Mononuclear cell (primary cell): Measurements from ENCODE around the gene STK10. TPM values are rescaled to one million over a fixed set of nuclear protein-coding genes. Genes with fewer than 3 reads are reported as not detected.
"Not testable (repeated sequence)": the region's sequence is repeated elsewhere in the genome, so short reads cannot be mapped to it uniquely, and the experiment has no call there.

Source experiments
- H3K27me3 ChIP-seq: 2 replicates; pipeline ENCODE4 v1.6.0; 2011; ENCODE audit warnings: low read length, control low read depth; ENCODE audit not compliant: insufficient read depth
- H3K4me1 ChIP-seq: 2 replicates; pipeline ENCODE4 v1.5.1; 2011; ENCODE audit warnings: mild to moderate bottlenecking, low read length, control low read depth; ENCODE audit not compliant: insufficient read depth
- H3K4me3 ChIP-seq: 2 replicates; pipeline ENCODE4 v1.5.1; 2011; ENCODE audit warnings: mild to moderate bottlenecking, low read length, moderate library complexity
- H3K9me3 ChIP-seq: 2 replicates; pipeline ENCODE4 v1.5.1; 2011; ENCODE audit warnings: low read depth, mild to moderate bottlenecking, control low read depth, low read length
- total RNA-seq: library from RNA; depleted of rRNA; stranded (reverse); fragments of >200 nt; gene quantifications from one replicate; pipeline ENCODE4 v1.2.3, GENCODE V29; 2012

STK10 gene
- total RNA-seq, 1 donor: 134 TPM

GRCh38 chr5:172046593-172046992 lies 141.4 kb downstream of the STK10 start:
- Histone ChIP-seq H3K27me3 (no peaks in the 10 kb centered on the region), H3K4me3 (no peak overlapping the region), H3K4me1 (no peaks in the 10 kb centered on the region), H3K9me3 (no peaks in the 10 kb centered on the region)

DNA sequence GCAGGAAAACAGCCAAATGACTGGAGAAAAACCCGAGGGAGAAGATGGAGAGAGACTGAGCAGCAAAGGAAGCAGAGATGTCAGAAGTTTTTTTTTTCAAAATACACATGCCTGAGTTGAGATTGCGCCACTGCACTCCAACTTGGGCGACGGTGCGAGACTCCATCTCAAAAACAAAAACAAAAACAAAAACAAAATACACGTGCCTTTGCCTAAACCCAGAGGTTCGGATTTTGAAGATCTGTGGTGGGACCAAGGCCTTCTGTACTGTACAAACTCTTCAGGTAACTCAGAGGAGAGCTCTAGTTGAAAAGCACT lies 142.8 kb downstream of the STK10 start:
- H3K4me3 ChIP-seq: no peak overlapping the region
- no peaks in the 10 kb centered on the region for H3K9me3 ChIP-seq
- no peaks in the 10 kb centered on the region for H3K4me1 ChIP-seq
- no peaks in the 10 kb centered on the region for H3K27me3 ChIP-seq

DNA sequence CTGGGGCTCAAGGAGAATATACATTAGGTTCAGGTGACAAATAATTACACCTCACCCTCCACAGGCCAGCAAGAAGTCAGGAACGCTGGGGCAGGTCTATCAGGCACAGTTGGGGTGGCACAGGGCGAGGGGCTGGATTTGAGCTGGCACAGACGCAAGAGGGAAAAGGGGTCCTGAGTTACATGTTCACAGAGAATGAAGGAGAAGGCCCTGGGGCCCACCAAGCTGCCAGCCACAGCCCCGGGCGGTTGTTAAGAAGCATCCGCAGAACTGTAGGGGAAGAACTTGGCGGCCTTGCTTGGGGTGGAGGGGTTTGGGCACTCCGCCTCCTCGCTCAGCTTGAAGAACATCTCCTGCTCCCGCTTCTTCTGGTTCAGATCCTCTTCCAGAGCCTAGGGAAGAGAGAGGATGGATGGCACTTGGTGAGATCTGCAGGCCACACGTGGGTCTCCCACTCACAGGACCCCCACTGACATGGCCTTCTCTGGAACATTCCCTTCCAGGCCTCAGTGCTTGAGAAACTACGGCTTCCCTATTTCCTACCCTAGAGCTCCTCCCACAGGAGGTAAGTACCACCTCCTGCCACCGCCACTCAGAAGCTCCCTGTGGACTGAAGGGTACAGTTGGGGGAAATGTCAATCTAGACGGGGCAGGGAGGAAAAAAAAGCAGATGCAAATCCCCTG lies 143.3 kb downstream of the STK10 start:
- Histone ChIP-seq H3K27me3 (no peaks in the 10 kb centered on the region), H3K9me3 (no peaks in the 10 kb centered on the region), H3K4me3 (no peak overlapping the region), H3K4me1 (no peaks in the 10 kb centered on the region)

GRCh38 chr5:172043865-172044264 lies 144.2 kb downstream of the STK10 start:
- Histone ChIP-seq H3K27me3 (no peaks in the 10 kb centered on the region), H3K4me1 (no peaks in the 10 kb centered on the region), H3K9me3 (no peaks in the 10 kb centered on the region), H3K4me3 (no peak overlapping the region)

DNA sequence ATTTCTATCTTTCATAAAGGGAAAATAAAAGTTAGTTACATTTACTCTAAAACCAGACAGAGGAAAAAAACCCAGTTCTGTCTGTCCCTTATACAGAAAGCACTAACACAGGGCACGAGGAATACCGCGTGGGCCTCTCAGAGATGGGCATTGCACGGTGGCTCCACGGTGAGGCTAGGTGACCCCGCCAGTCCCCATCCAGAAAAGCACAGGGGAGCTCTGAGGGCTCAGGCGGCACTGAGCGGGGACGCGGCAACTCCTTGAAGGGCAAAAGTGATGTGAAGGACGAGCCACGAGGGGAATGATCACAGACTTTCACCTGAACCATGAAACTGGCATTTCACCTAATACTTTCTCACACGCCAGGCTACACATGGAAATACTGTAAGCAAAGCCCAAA lies 145.8 kb downstream of the STK10 start:
- no peak overlapping the region for H3K4me3 ChIP-seq
- no peaks in the 10 kb centered on the region for H3K9me3 ChIP-seq
- H3K4me1 ChIP-seq: no peaks in the 10 kb centered on the region
- no peaks in the 10 kb centered on the region for H3K27me3 ChIP-seq

- Histone ChIP-seq H3K4me1 (peaks cover 6% of the 10 kb centered on the region), H3K27me3 (no peaks in the 10 kb centered on the region)
Measured at GRCh38 chr5:172038167-172038566, 149.9 kb downstream of the STK10 start.

GRCh38 chr5:172035049-172035448 lies 153.0 kb downstream of the STK10 start:
- peaks cover 6% of the 10 kb centered on the region for H3K4me1 ChIP-seq
- no peak overlapping the region for H3K4me3 ChIP-seq
- no peaks in the 10 kb centered on the region for H3K9me3 ChIP-seq
- H3K27me3 ChIP-seq: no peaks in the 10 kb centered on the region

More at GRCh38 chr5:172038167-172038566, 149.9 kb downstream of the STK10 start:
- H3K9me3 ChIP-seq: no peaks in the 10 kb centered on the region
- H3K4me3 ChIP-seq: no peak overlapping the region

DNA sequence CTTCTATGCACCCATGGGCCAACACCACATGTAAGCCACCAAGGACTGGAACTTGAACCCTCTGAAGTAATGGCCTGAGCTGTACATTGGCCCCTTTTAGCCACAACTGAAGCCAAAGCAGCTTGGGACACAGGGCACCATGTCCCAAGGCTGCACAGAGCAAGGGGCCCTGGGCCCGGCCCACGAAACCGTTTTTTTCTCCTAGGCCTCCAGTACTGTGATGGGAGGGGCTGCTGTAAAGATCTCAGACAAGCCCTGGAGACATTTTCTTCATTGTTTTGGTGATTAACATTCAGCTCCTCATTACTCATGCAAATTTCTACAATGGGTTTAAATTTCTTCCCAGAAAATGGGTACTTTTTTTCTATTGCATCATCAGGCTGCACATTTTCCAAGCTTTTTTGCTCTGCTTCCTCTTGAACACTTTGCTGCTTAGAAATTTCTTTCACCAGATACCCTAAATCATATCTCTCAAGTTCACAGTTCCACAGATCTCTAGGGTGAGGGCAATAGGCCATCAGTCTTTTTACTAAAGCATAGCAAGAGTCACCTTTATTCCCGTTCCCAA lies 156.0 kb downstream of the STK10 start:
- Histone ChIP-seq H3K27me3 (no peaks in the 10 kb centered on the region), H3K9me3 (no peaks in the 10 kb centered on the region), H3K4me1 (peaks cover 6% of the 10 kb centered on the region), H3K4me3 (no peak overlapping the region)

DNA sequence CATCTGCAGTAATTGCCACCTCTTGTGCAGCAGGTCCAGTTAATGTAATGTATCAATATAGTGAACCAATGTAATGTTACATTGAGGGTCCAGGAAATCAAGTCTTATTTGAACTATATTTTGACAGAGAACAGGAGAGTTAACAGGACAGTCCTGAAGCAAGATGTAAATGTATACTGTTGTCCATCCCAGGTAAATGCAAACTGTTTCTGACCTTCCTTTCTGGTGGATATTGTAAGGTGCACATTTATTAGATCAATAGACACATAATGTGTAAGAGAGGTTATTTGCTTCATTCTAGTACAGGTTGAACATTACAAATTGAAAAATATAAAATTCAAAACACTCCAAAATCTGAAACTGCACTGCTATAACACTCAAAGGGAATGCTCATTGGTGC lies 158.1 kb downstream of the STK10 start:
- Histone ChIP-seq H3K4me3 (no peak overlapping the region), H3K4me1 (peaks cover under 1% of the 10 kb centered on the region), H3K27me3 (no peaks in the 10 kb centered on the region), H3K9me3 (no peaks in the 10 kb centered on the region)

DNA sequence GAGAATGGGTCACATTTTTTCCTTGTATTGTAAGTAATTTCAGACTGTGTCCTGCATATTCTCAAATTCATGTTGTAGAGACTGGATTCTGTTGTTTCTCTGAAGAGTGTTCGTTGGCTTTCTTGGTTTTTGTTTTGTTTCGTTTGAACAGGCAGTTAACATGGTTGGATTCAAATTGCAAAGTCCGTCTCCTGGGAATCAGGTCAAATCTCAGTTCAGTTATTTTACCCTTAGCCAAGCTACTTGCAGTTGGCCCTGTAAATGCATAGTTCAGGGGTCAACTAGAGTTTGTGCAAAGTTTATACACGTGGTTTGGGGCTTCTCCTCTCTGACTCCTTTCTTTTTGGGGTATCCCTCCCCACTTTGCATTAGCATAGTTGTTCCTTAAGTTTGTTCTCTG lies 159.9 kb downstream of the STK10 start:
- H3K4me1 ChIP-seq: no peaks in the 10 kb centered on the region
- no peaks in the 10 kb centered on the region for H3K9me3 ChIP-seq
- H3K4me3 ChIP-seq: no peak overlapping the region
- H3K27me3 ChIP-seq: no peaks in the 10 kb centered on the region

GRCh38 chr5:172020110-172020786 lies 167.8 kb downstream of the STK10 start:
- H3K9me3 ChIP-seq, H3K4me3 ChIP-seq, H3K27me3 ChIP-seq, H3K4me1 ChIP-seq: not testable (repeated sequence)

DNA sequence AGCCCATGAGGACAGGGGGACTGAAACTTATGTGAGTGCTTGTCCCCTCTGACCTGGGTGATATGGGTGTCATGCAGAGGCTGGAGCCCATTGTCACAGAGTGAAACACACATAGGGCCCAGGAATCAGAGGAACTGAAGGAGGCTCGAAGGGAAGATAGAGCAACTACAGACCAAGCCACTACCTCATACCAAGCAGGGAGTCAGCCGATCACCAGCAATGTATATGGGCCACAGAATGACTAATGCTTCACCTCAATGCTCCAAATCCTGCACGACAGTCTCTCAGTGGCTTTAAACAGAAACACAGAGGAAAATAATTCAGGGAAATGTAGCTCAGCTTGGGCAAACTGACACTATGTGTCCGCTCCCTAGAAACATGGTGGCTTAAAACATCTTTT lies 172.7 kb downstream of the STK10 start:
- H3K27me3 ChIP-seq: no peaks in the 10 kb centered on the region
- H3K4me1 ChIP-seq: no peaks in the 10 kb centered on the region
- no peaks in the 10 kb centered on the region for H3K9me3 ChIP-seq
- no peak overlapping the region for H3K4me3 ChIP-seq

- Histone ChIP-seq H3K4me1 (peaks cover 15% of the 10 kb centered on the region), H3K4me3 (no peak overlapping the region), H3K9me3 (no peaks in the 10 kb centered on the region), H3K27me3 (no peaks in the 10 kb centered on the region)
Measured at GRCh38 chr5:172010278-172010677, 177.7 kb downstream of the STK10 start.

DNA sequence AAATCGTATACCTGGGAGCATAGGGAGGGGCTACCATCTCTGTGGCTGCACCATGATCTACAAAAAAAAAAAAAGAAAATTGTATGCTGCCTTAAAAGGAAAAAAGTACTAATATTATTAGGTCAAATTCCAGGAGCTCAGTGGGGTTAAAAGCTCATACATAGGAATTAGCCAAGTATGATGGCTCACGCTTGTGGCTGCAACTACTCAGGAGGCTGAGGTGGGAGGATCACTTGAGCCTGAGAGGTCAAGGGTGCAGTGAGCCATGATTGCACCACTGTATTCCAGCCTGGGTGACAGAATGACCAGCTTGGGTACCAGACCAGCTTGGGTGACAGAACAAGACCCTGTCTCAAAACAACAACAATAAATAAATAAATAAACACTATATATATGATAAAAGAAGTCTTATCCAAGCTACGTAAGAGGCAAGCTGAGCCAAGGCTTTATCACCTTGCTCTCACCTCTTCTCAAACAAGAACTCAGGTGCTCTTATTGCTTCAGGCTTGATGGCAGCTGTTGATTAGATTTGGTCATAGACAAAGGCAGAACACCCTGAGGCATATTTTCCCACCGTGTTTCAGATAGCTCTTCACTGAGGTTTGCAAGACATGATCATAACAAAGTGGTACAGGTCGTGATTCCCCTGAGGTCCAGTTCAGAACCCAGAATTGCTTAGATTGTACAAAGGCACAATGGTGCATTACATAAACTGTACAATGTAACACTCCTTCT lies 178.3 kb downstream of the STK10 start:
- Histone ChIP-seq H3K4me3 (no peak overlapping the region), H3K4me1 (peaks cover 21% of the 10 kb centered on the region), H3K9me3 (no peaks in the 10 kb centered on the region), H3K27me3 (no peaks in the 10 kb centered on the region)

GRCh38 chr5:172008689-172009141 lies 179.3 kb downstream of the STK10 start:
- Histone ChIP-seq H3K9me3 (no peaks in the 10 kb centered on the region), H3K4me1 (peaks cover 24% of the 10 kb centered on the region), H3K27me3 (no peaks in the 10 kb centered on the region), H3K4me3 (no peak overlapping the region)
